Astrocyte (in vitro differentiated cells and primary cell): Measurements from ENCODE around the gene CCDC60. TPM values are rescaled to one million over a fixed set of nuclear protein-coding genes. Genes with fewer than 3 reads are reported as not detected.

Experiments used
- DNase-seq: peaks from one replicate; pipeline ENCODE4 v3.0.0-alpha.2; 2010; ENCODE audit warnings: low read depth
- FAIRE-seq: peaks from 2 replicates; lab custom pipeline; 2011; peaks lifted over from hg19 to GRCh38; lab: Jason Lieb, UNC
- H2AFZ ChIP-seq: 2 replicates; pipeline ENCODE4 v1.6.0; 2012; ENCODE audit warnings: low read depth, low read length, inconsistent platforms
- H3K27ac ChIP-seq: 2 replicates; pipeline ENCODE4 v1.5.1; 2011; ENCODE audit warnings: low read depth, low read length, inconsistent platforms
- H3K27me3 ChIP-seq: 2 replicates; pipeline ENCODE4 v1.6.0; 2011; ENCODE audit warnings: low read length, inconsistent platforms; ENCODE audit not compliant: insufficient read depth
- H3K36me3 ChIP-seq: 2 replicates; pipeline ENCODE4 v1.5.1; 2011; ENCODE audit warnings: low read length, inconsistent platforms; ENCODE audit not compliant: insufficient read depth
- H3K4me1 ChIP-seq: 2 replicates; pipeline ENCODE4 v1.5.1; 2011; ENCODE audit warnings: low read length, inconsistent platforms; ENCODE audit not compliant: insufficient read depth
- H3K4me2 ChIP-seq: 2 replicates; pipeline ENCODE4 v1.6.0; 2012; ENCODE audit warnings: low read length, inconsistent platforms
- H3K4me3 ChIP-seq: 2 replicates; pipeline ENCODE4 v1.5.1; 2011; ENCODE audit warnings: low read depth, mild to moderate bottlenecking, low read length, inconsistent platforms; ENCODE audit not compliant: insufficient read depth
- H3K79me2 ChIP-seq: 2 replicates; pipeline ENCODE4 v1.6.0; 2012; ENCODE audit warnings: mild to moderate bottlenecking, low read length, inconsistent platforms; ENCODE audit not compliant: insufficient read depth
- H3K9ac ChIP-seq: 2 replicates; pipeline ENCODE4 v1.6.0; 2012; ENCODE audit warnings: mild to moderate bottlenecking, low read length, inconsistent platforms
- H3K9me3 ChIP-seq: 2 replicates; pipeline ENCODE4 v1.5.1; 2012; ENCODE audit warnings: low read depth, mild to moderate bottlenecking, low read length, inconsistent platforms; ENCODE audit not compliant: insufficient read depth
- H4K20me1 ChIP-seq: 2 replicates; pipeline ENCODE4 v1.6.0; 2012; ENCODE audit warnings: low read length, inconsistent platforms; ENCODE audit not compliant: insufficient read depth
- H3K27ac Mint-ChIP-seq: one replicate; pipeline ENCODE4 v1.8.0; 2021; ENCODE audit warnings: mild to moderate bottlenecking, mixed read lengths; ENCODE audit not compliant: unreplicated experiment
- H3K27me3 Mint-ChIP-seq: one replicate; pipeline ENCODE4 v1.8.0; 2021; ENCODE audit warnings: low read depth, mixed read lengths; ENCODE audit not compliant: unreplicated experiment
- H3K36me3 Mint-ChIP-seq: one replicate; pipeline ENCODE4 v1.8.0; 2021; ENCODE audit warnings: low read depth, mixed read lengths; ENCODE audit not compliant: unreplicated experiment
- H3K4me1 Mint-ChIP-seq: one replicate; pipeline ENCODE4 v1.8.0; 2021; ENCODE audit warnings: low read depth, mixed read lengths; ENCODE audit not compliant: unreplicated experiment
- H3K4me3 Mint-ChIP-seq: one replicate; pipeline ENCODE4 v1.8.0; 2021; ENCODE audit warnings: mild to moderate bottlenecking, moderate library complexity, mixed read lengths; ENCODE audit not compliant: unreplicated experiment
- H3K9me3 Mint-ChIP-seq: one replicate; pipeline ENCODE4 v1.8.0; 2021; ENCODE audit warnings: mild to moderate bottlenecking, mixed read lengths; ENCODE audit not compliant: unreplicated experiment
- CTCF ChIP-seq: IDR thresholded peaks from 2 replicates; pipeline ENCODE4 v1.5.1; 2011; ENCODE audit warnings: low read depth, mild to moderate bottlenecking, inconsistent platforms, low read length, moderate library complexity; ENCODE audit not compliant: insufficient read depth
- EZH2 ChIP-seq: IDR thresholded peaks from 2 replicates; pipeline ENCODE4 v1.6.1; 2012; ENCODE audit warnings: mild to moderate bottlenecking, low read length, inconsistent platforms; ENCODE audit not compliant: insufficient read depth
- total RNA-seq: library from RNA; stranded (reverse); gene quantifications from 2 replicates; pipeline ENCODE4 v1.2.1, GENCODE V29; 2021

The CCDC60 gene
- total RNA-seq, 1 donor from 2014 or later, result 1.7 TPM

- Histone ChIP-seq H3K9ac (no peak overlapping the region), H3K36me3 (no peaks in the 10 kb centered on the region), H3K27ac (no peak overlapping the region), H3K4me3 (no peak overlapping the region), H2AFZ (no peak overlapping the region), H3K27me3 (no peaks in the 10 kb centered on the region), H3K9me3 (peaks cover 3% of the 10 kb centered on the region), H3K79me2 (no peaks in the 10 kb centered on the region), H4K20me1 (no peaks in the 10 kb centered on the region), H3K4me1 (no peaks in the 10 kb centered on the region), H3K4me2 (no peak overlapping the region)
- H3K27ac Mint-ChIP-seq, result no peak overlapping the region
- H3K4me3 Mint-ChIP-seq, result no peak overlapping the region
- no peaks in the 10 kb centered on the region for H3K4me1 Mint-ChIP-seq
- TF ChIP-seq EZH2, result no peak
- TF ChIP-seq CTCF, result no peak
- no peaks in the 10 kb centered on the region for H3K27me3 Mint-ChIP-seq
- FAIRE-seq, result no peak
- DNase-seq, result no peak
- no peaks in the 10 kb centered on the region for H3K36me3 Mint-ChIP-seq
- H3K9me3 Mint-ChIP-seq, result peaks cover 3% of the 10 kb centered on the region
Observed at GRCh38 chr12:119373001-119373400, 38.5 kb downstream of the CCDC60 start.

DNA sequence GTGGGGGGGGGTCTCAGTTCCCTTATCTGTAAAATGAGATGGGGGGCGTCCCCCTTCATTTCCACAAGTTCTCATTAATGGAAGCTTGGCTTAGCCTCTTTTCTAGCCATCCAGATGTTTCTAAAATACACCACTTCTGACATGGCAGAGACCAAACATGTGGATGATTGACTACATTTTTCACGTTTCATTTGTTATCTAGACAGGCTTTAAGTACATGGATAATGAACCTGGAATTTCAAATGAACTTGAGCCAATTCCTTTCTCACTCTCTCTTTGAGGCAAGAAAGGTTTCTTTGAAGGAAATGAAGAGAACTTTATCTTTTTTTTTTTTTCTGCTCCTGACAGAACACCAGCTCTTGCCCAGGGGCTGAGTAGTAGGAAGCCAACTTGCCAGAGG is 39.1 kb downstream of the CCDC60 start:
- no peak overlapping the region for H3K9ac ChIP-seq
- Mint-ChIP-seq H3K27me3 (no peaks in the 10 kb centered on the region), H3K27ac (no peak overlapping the region), H3K9me3 (no peaks in the 10 kb centered on the region), H3K36me3 (no peaks in the 10 kb centered on the region), H3K4me1 (no peaks in the 10 kb centered on the region), H3K4me3 (no peak overlapping the region)
- no peaks in the 10 kb centered on the region for H3K27me3 ChIP-seq
- no peak overlapping the region for H2AFZ ChIP-seq
- no peak overlapping the region for H3K27ac ChIP-seq
- no peak overlapping the region for H3K4me2 ChIP-seq
- peaks cover 3% of the 10 kb centered on the region for H3K9me3 ChIP-seq
- FAIRE-seq, result no peak
- no peak overlapping the region for H3K4me3 ChIP-seq
- no peak for TF ChIP-seq EZH2
- no peak for TF ChIP-seq CTCF
- no peaks in the 10 kb centered on the region for H3K79me2 ChIP-seq
- H4K20me1 ChIP-seq, result no peaks in the 10 kb centered on the region
- no peaks in the 10 kb centered on the region for H3K4me1 ChIP-seq
- H3K36me3 ChIP-seq, result no peaks in the 10 kb centered on the region
- DNase-seq, result no peak

DNA sequence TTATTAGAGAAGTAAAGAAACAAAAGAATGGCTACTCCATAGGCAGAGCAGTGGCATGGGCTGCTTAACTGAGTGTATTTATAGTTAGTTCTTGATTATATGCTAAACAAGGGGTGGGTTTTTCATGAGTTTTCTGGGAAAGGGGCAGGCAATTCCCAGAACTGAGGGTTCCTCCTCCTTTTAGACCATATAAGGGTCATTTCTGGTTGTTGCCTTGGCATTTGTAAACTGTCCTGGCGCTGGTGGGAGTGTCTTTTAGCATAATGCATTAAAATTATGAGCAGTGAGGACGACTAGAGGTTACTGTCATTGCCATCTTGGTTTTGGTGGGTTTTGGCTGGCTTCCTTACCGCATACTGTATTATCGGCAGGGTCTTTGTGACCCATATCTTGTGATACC is 40.1 kb downstream of the CCDC60 start:
- no peak overlapping the region for H3K4me3 Mint-ChIP-seq
- Histone ChIP-seq H3K4me1 (no peaks in the 10 kb centered on the region), H3K4me2 (no peak overlapping the region), H3K27me3 (no peaks in the 10 kb centered on the region), H3K79me2 (no peaks in the 10 kb centered on the region), H3K9ac (no peak overlapping the region), H3K4me3 (no peak overlapping the region), H3K27ac (no peak overlapping the region), H2AFZ (no peak overlapping the region), H4K20me1 (no peaks in the 10 kb centered on the region), H3K9me3 (peaks cover 3% of the 10 kb centered on the region), H3K36me3 (no peaks in the 10 kb centered on the region)
- TF ChIP-seq CTCF, result no peak
- no peak for TF ChIP-seq EZH2
- no peaks in the 10 kb centered on the region for H3K27me3 Mint-ChIP-seq
- FAIRE-seq, result no peak
- no peaks in the 10 kb centered on the region for H3K36me3 Mint-ChIP-seq
- H3K9me3 Mint-ChIP-seq, result no peaks in the 10 kb centered on the region
- no peak for DNase-seq
- no peak overlapping the region for H3K27ac Mint-ChIP-seq
- no peaks in the 10 kb centered on the region for H3K4me1 Mint-ChIP-seq
